ENCODE data around the gene ELMO1.

The ELMO1 gene

GRCh38 chr7:36906956-36907635 lies 541.6 kb downstream of the ELMO1 start:
- DNase-seq (ENCODE audit: low spot score), result no peak

- DNase-seq (ENCODE audit: low spot score), result no peak
Measured at GRCh38 chr7:36906448-36906847, 542.2 kb downstream of the ELMO1 start.

GRCh38 chr7:36905841-36906240 lies 542.8 kb downstream of the ELMO1 start:
- DNase-seq (ENCODE audit: low spot score), result no peak

- no peak for DNase-seq (ENCODE audit: low spot score)
Measured at GRCh38 chr7:36904802-36905201, 543.9 kb downstream of the ELMO1 start.

- no peak for DNase-seq (ENCODE audit: low spot score)
Measured at GRCh38 chr7:36904101-36904500, 544.6 kb downstream of the ELMO1 start.

GRCh38 chr7:36900988-36901710 lies 547.5 kb downstream of the ELMO1 start:
- no peak for DNase-seq (ENCODE audit: low spot score)

- DNase-seq (ENCODE audit: low spot score), result no peak
Measured at GRCh38 chr7:36898186-36898585, 550.5 kb downstream of the ELMO1 start.

GRCh38 chr7:36896956-36897590 lies 551.6 kb downstream of the ELMO1 start:
- no peak for DNase-seq (ENCODE audit: low spot score)

- DNase-seq (ENCODE audit: low spot score), result no peak
Measured at GRCh38 chr7:36896418-36896817, 552.2 kb downstream of the ELMO1 start.

- DNase-seq (ENCODE audit: low spot score), result no peak
Measured at GRCh38 chr7:36895192-36895591, 553.5 kb downstream of the ELMO1 start.

GRCh38 chr7:36894190-36894589 lies 554.5 kb downstream of the ELMO1 start:
- no peak for DNase-seq (ENCODE audit: low spot score)

GRCh38 chr7:36889182-36889581 lies 559.5 kb downstream of the ELMO1 start:
- DNase-seq (ENCODE audit: low spot score), result no peak

- no peak for DNase-seq (ENCODE audit: low spot score)
Measured at GRCh38 chr7:36887969-36888368, 560.7 kb downstream of the ELMO1 start.

- no peak for DNase-seq (ENCODE audit: low spot score)
Measured at GRCh38 chr7:36887233-36887632, 561.4 kb downstream of the ELMO1 start.

GRCh38 chr7:36884910-36885309 lies 563.8 kb downstream of the ELMO1 start:
- no peak for DNase-seq (ENCODE audit: low spot score)

- no peak for DNase-seq (ENCODE audit: low spot score)
Measured at GRCh38 chr7:36884351-36884750, 564.3 kb downstream of the ELMO1 start.

- no peak for DNase-seq (ENCODE audit: low spot score)
Measured at GRCh38 chr7:36881233-36881874, 567.3 kb downstream of the ELMO1 start.

- no peak for DNase-seq (ENCODE audit: low spot score)
Measured at GRCh38 chr7:36880108-36880507, 568.6 kb downstream of the ELMO1 start.

- DNase-seq (ENCODE audit: low spot score), result no peak
Measured at GRCh38 chr7:36879021-36879420, 569.6 kb downstream of the ELMO1 start.

GRCh38 chr7:36878288-36878687 lies 570.4 kb downstream of the ELMO1 start:
- DNase-seq (ENCODE audit: low spot score), result no peak

GRCh38 chr7:36875794-36876193 lies 572.9 kb downstream of the ELMO1 start:
- DNase-seq (ENCODE audit: low spot score), result no peak

GRCh38 chr7:36874041-36874440 lies 574.6 kb downstream of the ELMO1 start:
- no peak for DNase-seq (ENCODE audit: low spot score)

- peak; percentile 11 for DNase-seq (ENCODE audit: low spot score)
Measured at GRCh38 chr7:36871863-36872262, 576.8 kb downstream of the ELMO1 start.
